Epithelial cell of proximal tubule (primary cell): ENCODE results near the gene DNASE2. TPM values are rescaled to one million over a fixed set of nuclear protein-coding genes. Genes with fewer than 3 reads are reported as not detected.
"Not testable (repeated sequence)": the region's sequence is repeated elsewhere in the genome, so short reads cannot be mapped to it uniquely, and the experiment has no call there.

Experiments used
- DNase-seq: peaks from one replicate; pipeline ENCODE4 v3.0.0-alpha.2; 2011; ENCODE audit warnings: low read depth
- H3K4me3 ChIP-seq: 2 replicates; pipeline ENCODE4 v1.5.1; 2011; ENCODE audit warnings: low read depth, mild to moderate bottlenecking, low read length
- CTCF ChIP-seq: conservative IDR thresholded peaks from 2 replicates; pipeline ENCODE4 v1.5.1; 2012; ENCODE audit warnings: low read depth, mild to moderate bottlenecking, low read length
- total RNA-seq: library from RNA; depleted of rRNA; stranded (reverse); fragments of >200 nt; gene quantifications from 2 replicates; pipeline ENCODE4 v1.2.3, GENCODE V29; 2015

Gene DNASE2
- total RNA-seq, 1 donor from 2014 or later: 21.0 TPM

DNA sequence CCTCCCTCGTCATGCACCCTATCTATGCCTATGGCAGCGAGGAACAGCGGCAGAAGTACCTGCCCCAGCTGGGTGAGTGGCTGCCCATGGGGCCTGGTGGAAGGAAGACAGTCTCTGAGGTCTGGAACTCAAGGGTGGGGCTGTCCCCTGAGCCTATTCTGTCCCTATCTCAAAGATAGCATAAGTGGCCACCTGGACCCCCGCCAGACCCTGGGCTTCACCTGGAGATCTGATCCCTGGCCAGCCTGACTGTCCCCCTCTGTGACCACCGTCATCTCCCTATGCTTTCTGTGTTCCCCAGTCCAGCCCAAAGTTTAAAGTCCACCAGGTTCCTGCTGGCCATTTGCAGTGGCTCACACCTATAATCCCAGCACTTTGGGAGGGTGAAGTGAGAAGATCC, 12.3 kb upstream of the DNASE2 start:
- no peak overlapping the region for H3K4me3 ChIP-seq
- no peak for TF ChIP-seq CTCF
- no peak for DNase-seq

DNA sequence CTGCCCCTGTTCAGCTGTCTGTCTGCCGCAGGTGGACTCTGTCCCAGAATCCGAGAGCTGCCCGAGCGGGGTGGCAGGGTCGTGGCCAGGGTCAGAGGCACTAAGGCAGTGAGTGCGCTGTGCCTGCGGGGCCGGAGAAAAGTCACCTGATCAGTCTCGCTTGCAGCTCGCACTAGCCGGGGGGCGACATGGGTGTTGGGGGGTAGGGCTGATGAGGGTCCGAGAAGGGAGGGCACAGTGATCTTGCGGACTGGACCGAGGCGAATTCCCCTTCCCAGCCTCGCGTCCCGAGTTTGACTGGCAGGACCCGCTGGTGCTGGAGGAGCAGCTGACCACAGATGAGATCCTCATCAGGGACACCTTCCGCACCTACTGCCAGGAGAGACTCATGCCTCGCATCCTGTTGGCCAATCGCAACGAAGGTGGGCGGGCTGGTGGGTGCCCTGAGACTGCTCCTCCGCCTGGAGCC, 10.3 kb upstream of the DNASE2 start:
- no peak for TF ChIP-seq CTCF
- peak overlapping the region; percentile 86 for H3K4me3 ChIP-seq
- no peak for DNase-seq

DNA sequence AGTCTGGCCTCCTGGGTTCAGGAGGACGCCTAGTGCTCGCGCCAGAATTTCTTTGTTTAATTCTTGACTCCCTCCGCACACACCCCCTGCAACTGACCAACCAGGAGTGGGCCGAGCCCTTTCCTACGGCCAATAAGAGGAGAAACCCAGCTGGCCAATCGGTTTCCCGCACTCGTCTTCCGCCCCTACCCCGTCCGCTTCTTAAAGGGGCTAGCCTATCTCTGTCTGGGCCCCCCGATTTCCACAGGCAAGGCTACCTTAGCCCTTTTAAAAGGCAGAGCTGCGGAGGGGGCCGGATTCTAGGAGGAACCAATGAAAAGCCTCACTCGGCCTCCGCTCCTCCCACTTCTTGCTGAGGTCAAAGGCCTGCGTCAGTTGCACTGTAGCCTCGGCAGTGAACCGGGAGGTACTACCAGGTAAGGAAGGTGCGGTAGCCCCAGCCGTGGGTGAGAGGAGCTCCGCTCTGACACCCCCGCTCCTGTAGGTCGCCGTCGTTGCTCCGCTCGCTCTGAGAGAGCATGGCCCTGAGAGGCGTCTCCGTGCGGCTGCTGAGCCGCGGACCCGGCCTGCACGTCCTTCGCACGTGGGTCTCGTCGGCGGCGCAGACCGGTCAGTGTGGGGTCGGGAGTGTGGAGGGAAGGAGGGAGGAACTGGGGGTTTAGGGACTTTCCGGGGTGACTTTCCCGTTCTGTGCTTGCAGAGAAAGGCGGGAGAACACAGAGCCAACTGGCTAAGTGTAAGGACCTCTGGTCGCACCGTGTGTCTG, 9.7 kb upstream of the DNASE2 start, which contains the start of gene GCDH:
Gene GCDH, plus strand, starts transcription at position 374 of the 766 bp plus-strand sequence. Its CDS starts 145 bp downstream, at position 519.
- peak; percentile 92 for DNase-seq
- peak; percentile 5 for TF ChIP-seq CTCF
- H3K4me3 ChIP-seq: peak within 1 kb of the TSS; percentile 86

DNA sequence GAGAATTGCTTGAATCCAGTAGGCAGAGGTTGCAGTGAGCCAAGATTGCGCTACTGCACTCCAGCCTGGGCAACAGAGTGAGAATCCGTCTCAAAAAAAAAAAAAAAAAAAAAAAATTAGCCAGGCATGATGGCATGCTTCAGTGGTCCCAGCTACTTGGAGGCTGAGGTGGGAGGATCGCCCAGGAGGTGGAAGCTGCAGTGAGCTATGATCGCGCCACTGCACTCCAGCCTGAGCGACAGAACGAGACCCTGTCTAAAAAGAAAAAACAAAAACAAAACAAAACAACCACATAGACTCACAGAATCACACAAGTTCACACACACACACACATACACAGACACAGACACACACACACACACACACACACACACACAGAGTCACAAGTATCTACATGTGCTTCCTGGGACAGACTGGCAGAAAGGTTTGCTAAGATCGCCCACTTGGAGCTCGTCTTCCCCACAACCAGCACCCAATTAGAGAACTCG, 9.1 kb upstream of the DNASE2 start:
- peak overlapping the region; percentile 12 for H3K4me3 ChIP-seq

DNA sequence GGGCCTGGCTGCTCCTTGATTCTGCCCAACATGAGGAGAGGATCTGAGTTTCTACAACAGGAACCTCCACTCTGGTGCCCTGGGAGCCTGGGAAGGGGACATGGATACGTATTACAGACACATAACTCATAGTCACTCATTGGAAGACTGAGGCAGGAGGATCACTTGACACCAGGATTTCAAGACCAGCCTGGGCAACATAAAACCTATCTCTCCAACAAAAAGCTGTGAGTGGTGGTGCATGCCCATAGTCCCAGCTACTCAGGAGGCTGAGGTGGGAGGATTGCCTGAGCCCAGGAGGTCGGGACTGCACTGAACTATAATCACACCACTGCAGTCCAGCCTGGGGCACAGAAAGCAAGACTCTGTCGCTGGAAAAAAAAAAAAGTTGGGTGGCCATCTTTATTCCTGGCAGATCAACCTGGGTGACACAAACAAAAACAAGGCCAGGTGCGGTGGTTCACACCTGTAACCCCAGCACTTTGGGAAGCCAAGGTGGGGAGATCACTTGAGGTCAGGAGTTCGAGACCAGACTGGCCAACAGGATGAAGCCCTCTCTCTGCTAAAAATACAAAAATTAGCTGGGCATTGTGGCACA, 6.9 kb upstream of the DNASE2 start:
- H3K4me3 ChIP-seq: no peak overlapping the region
- DNase-seq: no peak
- no peak for TF ChIP-seq CTCF

More for the DNA sequence above, 9.1 kb upstream of the DNASE2 start:
- not testable (repeated sequence) for DNase-seq

DNA sequence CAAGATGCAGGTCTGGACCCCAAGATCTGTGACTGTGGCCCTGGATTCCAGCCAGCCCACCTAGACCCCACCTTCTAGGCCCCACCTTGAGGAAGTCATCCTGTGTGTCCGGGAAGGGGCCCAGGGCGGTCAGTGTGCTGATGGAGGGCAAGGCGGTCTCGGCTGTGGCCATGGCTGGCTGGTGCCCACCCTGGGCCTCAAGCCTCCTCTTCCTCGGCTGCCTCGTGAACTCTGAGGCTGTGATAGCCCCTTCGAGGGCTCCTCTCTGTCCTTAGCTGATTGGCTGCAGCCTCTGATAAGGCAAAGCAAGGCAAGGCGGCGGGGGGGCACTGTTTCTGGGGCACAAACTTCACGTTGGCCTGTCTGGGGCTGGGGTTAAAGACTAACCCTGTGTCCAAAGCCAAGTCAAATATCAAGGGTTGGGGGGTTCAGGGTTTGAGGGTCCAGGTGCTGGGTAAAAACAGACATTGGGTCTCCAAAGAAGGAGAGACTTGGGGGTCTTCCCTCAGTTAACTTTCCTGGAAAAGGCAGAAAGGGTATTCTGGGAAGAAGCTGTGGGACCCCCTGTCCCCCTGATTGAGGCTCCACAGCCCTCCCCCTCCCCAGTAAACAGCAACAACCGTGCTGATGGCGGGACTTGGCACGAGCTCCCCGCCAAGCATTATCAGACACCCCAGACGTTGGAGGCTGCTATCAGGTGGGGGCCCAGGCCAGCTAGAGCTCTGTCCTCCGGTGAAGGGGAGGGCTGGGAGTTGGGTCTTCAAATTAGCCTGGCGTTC, 5.9 kb upstream of the DNASE2 start, which contains the start of gene KLF1:
Gene KLF1, minus strand, starts transcription at position 233 of the 779 bp plus-strand sequence. Its CDS starts 61 bp downstream, at position 172.
- no peak within 1 kb of the TSS for H3K4me3 ChIP-seq
- TF ChIP-seq CTCF: no peak
- no peak for DNase-seq

GRCh38 chr19:12886651-12886968, 5.4 kb upstream of the DNASE2 start:
- H3K4me3 ChIP-seq: no peak overlapping the region
- no peak for DNase-seq
- TF ChIP-seq CTCF: no peak
